Stimulated activated CD8-positive, alpha-beta memory T cell treated with anti-CD3 and anti-CD28 coated beads, Interleukin-4, amount 100 ng/mL, for 24 hours (primary cell): Measurements from ENCODE around the gene CLOCK.
A peak's percentile ranks its signal among the peaks of the same experiment; 100 is the strongest.

Experiments
- DNase-seq: peaks from one replicate; pipeline ENCODE4 v3.0.0-alpha.2; 2020; ENCODE audit warnings: low read depth

The CLOCK gene

DNA sequence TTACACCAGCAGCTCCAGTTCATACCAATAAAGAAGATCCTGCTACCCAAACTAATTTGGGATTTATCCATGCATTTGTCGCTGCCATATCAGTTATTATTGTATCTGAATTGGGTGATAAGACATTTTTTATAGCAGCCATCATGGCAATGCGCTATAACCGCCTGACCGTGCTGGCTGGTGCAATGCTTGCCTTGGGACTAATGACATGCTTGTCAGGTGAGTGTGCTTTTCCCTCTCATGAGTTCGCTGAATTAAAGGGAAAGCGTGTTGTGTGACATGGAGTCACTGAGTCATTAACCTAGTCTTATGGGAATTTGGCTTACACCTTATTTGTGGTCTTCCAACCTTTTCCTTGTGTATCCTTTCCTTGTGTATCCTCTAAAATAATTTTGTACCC is 135.1 kb downstream of the CLOCK start:
- no peak for DNase-seq

- no peak for DNase-seq
Measured at GRCh38 chr4:55410431-55410830, 136.3 kb downstream of the CLOCK start.

GRCh38 chr4:55409468-55410171 is 137.1 kb downstream of the CLOCK start:
- no peak for DNase-seq

DNA sequence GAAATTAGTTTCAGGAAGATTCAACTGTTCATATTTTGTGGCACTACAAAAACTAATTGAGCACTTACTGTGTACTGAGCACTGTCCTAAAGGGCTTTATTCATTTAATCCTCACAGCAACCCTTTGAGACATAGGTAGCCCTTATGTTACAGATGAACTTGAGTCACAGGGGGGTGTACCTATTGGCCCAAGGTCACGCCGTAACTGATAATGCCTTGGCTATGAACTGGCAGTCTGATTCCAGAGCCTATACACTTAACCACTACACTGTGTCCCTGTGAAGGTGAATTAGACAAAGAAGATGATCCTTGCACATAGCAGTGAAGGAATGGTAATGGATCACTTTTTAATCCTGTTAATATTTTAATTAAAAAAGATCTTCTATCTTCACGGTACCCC is 138.9 kb downstream of the CLOCK start:
- DNase-seq, result no peak

DNA sequence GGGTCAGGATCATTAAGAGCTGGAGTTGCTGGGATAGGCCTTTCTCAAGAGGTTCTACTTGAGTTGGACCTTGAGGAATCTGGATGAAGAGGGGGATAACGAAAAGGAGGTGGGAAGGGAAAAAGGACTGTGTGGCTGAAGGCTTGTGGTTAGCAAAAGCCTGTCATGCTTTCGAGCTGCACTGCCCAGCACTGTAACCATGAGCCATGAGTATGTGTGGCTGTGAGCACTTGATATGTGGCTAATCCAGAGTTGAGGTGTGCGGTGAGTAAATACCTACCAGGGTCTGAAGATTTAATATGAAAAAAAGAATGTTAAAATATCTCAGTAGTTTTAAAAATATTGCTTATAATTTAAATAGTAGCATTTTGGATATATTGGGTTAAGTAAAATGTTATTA is 139.6 kb downstream of the CLOCK start:
- no peak for DNase-seq

DNA sequence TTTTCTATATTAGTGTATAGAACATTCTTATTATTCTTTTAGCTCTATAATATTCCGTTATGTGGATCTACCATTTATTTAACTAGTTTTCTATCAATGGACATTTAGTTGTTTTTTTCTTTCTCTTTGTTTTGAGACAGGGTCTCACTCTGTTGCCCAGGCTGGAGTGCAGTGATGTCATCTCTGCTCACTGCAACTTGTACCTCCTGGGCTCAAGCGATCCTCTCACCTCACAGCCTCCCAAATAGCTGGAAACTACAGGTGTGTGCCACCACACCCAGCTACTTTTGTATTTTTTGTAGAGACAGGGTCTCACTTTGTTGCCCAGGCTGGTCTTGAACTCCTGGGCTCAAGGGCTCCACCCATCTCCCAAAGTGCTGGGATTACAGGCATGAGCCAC is 140.2 kb downstream of the CLOCK start:
- no peak for DNase-seq

GRCh38 chr4:55405073-55405472 is 141.6 kb downstream of the CLOCK start:
- DNase-seq, result no peak

DNA sequence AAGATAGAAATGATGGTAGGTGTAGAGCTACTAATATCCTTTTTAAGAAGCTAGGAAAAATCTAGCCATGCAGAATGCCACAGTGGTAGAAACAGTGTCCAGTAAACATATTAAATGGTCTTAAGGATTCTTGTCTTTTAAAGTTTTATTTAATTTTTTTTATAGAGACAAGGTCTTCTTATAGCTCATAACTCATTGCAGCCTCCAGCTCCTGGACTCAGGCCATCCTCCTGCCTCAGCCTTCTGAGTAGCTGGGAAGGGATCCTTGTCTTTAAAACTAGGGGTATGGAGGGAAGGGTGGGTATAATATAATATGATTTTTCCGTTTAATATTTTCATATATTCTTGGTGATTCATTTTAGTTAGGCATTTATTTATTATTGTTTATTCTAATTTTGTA is 147.1 kb downstream of the CLOCK start:
- no peak for DNase-seq

DNA sequence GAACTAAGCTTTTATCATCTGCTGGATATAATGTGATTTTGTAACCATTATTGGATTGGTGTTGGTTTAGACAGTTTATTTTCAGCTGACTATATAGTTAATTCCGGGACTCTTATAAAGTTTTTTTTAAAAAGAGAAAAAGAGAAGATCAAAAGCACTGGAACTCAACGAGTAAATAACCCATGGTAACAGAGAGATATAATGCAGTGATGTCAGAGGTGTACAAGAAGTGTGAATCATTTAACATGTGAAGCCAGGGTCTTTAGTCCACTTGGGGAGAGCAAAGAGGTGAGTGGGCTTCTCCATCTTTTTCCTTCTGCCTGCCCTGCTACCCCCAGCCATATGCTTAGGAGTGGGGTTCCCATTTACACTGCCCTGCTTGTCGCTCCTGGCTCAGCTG is 147.7 kb downstream of the CLOCK start:
- no peak for DNase-seq

DNA sequence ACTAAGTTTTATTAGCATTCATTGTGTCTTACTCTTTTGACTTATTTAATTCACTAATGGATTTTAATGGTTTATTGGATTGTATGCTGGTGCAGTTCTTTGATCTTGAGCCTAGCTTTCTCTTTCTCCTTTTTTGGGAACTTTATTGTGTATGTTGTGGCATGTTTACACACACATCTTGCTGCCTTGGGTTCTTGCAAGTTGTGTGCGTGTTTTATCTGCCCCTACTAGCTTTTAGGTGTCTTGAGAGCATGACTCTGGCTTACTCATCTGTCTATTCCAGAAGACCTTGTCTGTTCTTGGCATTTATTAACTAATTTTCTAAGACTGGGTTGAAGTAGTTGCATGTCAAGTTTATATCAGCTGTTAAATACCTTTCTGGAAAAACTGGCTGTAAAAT is 148.2 kb downstream of the CLOCK start:
- no peak for DNase-seq

DNA sequence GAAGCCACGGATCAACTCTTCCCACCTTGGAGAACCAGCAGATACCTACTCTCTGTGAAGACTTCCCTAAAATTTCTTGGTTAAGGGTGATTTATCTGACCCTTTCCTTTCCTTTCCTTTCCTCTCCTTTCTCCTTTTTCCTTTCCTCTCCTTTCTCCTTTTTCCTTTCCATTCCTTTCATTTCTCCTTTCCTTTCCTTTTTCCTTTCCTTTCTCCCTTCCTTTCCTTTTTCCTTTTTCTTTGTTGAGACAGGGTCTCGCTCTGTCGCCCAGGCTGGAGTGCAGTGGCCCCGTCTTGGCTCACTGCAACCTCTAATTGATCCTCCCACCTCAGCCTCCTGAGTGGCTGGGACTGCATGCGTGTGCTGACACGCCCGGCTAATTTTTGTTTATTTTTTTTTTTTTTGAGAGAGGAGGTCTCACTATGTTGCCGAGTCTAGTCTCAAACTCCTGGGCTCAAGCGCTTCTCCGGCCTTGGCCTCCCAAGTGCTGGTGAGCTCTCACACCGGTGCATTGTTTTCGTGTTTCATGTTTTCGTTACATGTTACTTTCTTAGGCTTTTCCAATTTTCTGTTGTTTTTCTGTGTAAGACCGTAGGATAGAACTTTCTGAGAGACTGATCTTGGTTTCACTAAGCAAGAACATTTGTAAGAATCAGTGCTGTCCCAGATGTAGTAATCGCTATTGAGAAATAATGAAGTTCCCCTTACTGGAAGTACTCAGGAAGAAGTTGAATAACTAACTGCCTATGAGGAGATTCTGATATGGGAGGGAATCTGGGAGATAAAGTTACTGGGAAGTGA is 149.0 kb downstream of the CLOCK start:
- no peak for DNase-seq

GRCh38 chr4:55397126-55397436 is 149.6 kb downstream of the CLOCK start:
- no peak for DNase-seq

GRCh38 chr4:55396308-55397125 is 150.2 kb downstream of the CLOCK start:
- peak; percentile 19 for DNase-seq

GRCh38 chr4:55395529-55396307 is 151.0 kb downstream of the CLOCK start, which contains the start of gene TMEM165:
Gene TMEM165, plus strand, starts transcription at chr4:55395957. Its CDS starts 233 bp downstream, at chr4:55396190.
- peak; percentile 87 for DNase-seq

GRCh38 chr4:55395218-55395528 is 151.5 kb downstream of the CLOCK start:
- DNase-seq, result no peak

DNA sequence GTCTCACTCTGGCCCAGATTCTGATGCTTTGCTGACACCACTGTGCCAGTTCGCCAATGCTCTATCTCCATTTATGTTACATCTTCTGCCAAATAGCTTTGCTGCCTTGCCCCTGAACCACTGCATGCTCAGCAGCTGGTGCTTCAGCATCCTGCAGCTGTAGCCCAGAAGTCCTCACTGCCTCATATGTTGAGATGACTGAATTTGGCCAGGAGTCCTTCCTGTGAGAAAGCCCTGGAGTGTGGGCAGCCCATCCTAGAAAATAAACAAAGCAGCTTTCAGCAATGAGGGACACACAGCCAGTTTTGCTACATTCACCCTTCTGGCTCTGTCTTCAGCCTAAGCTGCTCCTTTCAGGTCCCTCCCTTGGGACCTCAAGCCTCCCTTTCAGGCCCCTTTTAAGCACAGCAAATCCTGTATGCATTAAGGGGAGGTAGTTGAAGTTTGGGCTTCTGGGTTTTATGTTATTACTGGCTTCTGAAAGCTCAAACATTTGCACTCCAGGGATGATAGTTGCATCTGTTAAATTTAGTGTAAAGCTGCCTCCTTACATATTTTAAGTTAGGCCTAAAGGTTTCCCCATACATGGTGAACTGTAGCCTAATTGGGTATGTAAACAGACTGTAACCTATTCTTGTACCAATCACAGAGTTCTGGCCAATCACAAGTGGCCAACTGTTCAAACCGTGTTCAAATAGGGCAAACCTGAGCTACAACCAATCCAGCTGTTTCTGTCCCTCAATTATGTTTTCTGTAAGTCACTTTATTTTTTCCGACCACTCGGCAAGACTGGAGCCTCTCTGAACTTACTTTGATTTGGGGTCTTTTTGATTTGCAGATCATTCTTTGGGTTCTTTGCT is 153.0 kb downstream of the CLOCK start:
- no peak for DNase-seq

GRCh38 chr4:55386840-55387239 is 159.9 kb downstream of the CLOCK start:
- no peak for DNase-seq

- DNase-seq, result no peak
Measured at GRCh38 chr4:55386073-55386472, 160.6 kb downstream of the CLOCK start.

DNA sequence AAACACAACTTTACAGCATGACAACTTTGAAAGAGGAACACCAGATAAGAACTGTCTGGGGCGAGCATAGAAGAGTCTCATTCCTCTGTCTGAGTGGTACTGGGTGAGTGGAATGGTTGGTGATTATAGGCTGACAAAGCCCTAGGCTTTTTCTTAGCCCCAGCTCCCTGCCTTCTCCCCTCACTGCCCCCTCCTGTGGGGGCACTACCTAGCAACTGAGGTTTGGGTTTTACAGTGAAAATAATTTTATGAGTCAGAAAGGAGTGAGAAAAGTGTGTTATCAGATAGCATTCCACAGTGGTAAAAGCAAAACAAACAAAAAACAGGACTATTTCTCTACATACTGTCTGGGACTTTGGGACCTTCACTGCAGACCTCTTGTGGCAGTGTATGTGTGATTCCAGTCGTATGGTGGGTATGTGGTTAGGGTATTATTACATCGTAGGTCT is 161.5 kb downstream of the CLOCK start:
- no peak for DNase-seq

GRCh38 chr4:55382488-55383003 is 164.2 kb downstream of the CLOCK start:
- no peak for DNase-seq

- DNase-seq, result no peak
Measured at GRCh38 chr4:55381502-55381901, 165.2 kb downstream of the CLOCK start.
